GM23338 (cell line): ENCODE data around the gene SIDT1.

Source experiments
- CREB1 ChIP-seq: fragments of 250-450 bp; sonication (Bioruptor Pico); IDR thresholded peaks from 2 replicates; pipeline ENCODE4 v1.5.0; 2020; ENCODE audit warnings: low read depth, mild to moderate bottlenecking, moderate library complexity
- CTCF ChIP-seq, 2 experiments: fragments of 200-600 bp in 1 of 2; sonication (generic) in 1 of 2; conservative IDR thresholded peaks; 2 replicates each; pipeline versions ENCODE4 v1.5.1 to v1.6.1; 2016 to 2017; ENCODE audit warnings: antibody characterized with exemption in 2 of 2, low read depth in 2 of 2, mild to moderate bottlenecking in 2 of 2, moderate library complexity in 1 of 2
- ETS1 ChIP-seq: IDR thresholded peaks from 2 replicates; pipeline ENCODE4 v1.6.1; 2016; ENCODE audit warnings: antibody characterized with exemption
- EZH2 ChIP-seq: fragments of 200-600 bp; sonication (generic); IDR thresholded peaks from one replicate; pipeline ENCODE4 v1.8.0; 2017; ENCODE audit warnings: antibody characterized with exemption, mild to moderate bottlenecking, low read depth; ENCODE audit not compliant: unreplicated experiment
- NANOG ChIP-seq: IDR thresholded peaks from 2 replicates; pipeline ENCODE4 v1.6.1; 2016; ENCODE audit warnings: antibody characterized with exemption, borderline replicate concordance
- POLR2AphosphoS5 ChIP-seq: IDR thresholded peaks from 2 replicates; pipeline ENCODE4 v1.6.1; 2016; ENCODE audit warnings: antibody characterized with exemption, low read depth

GRCh38 chr3:113602836-113603235, 70.5 kb downstream of the SIDT1 start:
- TF ChIP-seq POLR2AphosphoS5 (no peak), NANOG (no peak), CTCF (conservative IDR thresholded peaks at IDR 0.05; ENCODE audit: low read depth in 2 of 2) (no peak), EZH2 (no peak), ETS1 (no peak), CREB1 (CRISPR knock-in tag) (no peak)
